ENCODE measurements around the gene IRF2. TPM values are rescaled to one million over a fixed set of nuclear protein-coding genes. Genes with fewer than 3 reads are reported as not detected.
A peak's percentile ranks its signal among the peaks of the same experiment; 100 is the strongest.

Gene IRF2
- total RNA-seq, 2 donors from 2014 or later, result 48.1 to 61.7 TPM

- Mint-ChIP-seq H3K27me3 (no peaks in the 10 kb centered on the region), H3K36me3 (ENCODE audit: low read depth) (peaks cover 100% of the 10 kb centered on the region), H3K4me3 (no peak overlapping the region), H3K4me1 (peaks cover 28% of the 10 kb centered on the region), H3K9me3 (no peaks in the 10 kb centered on the region), H3K27ac (no peak overlapping the region)
- no peak for ATAC-seq (replicated peaks)
Observed at GRCh38 chr4:184395971-184396391, 78.4 kb downstream of the IRF2 start.

GRCh38 chr4:184395451-184395917 lies 78.9 kb downstream of the IRF2 start:
- Mint-ChIP-seq H3K36me3 (ENCODE audit: low read depth) (peaks cover 100% of the 10 kb centered on the region), H3K27ac (no peak overlapping the region), H3K4me3 (no peak overlapping the region), H3K4me1 (peaks cover 23% of the 10 kb centered on the region), H3K9me3 (no peaks in the 10 kb centered on the region), H3K27me3 (no peaks in the 10 kb centered on the region)
- no peak for ATAC-seq (replicated peaks)

- Mint-ChIP-seq H3K4me1 (peaks cover 18% of the 10 kb centered on the region), H3K36me3 (ENCODE audit: low read depth) (peaks cover 100% of the 10 kb centered on the region), H3K27me3 (no peaks in the 10 kb centered on the region), H3K27ac (no peak overlapping the region), H3K4me3 (no peak overlapping the region), H3K9me3 (no peaks in the 10 kb centered on the region)
- no peak for ATAC-seq (replicated peaks)
Observed at GRCh38 chr4:184392748-184393559, 81.4 kb downstream of the IRF2 start.

GRCh38 chr4:184392316-184392715 lies 82.0 kb downstream of the IRF2 start:
- Mint-ChIP-seq H3K4me1 (peaks cover 18% of the 10 kb centered on the region), H3K27ac (no peak overlapping the region), H3K36me3 (ENCODE audit: low read depth) (peaks cover 100% of the 10 kb centered on the region), H3K9me3 (no peaks in the 10 kb centered on the region), H3K4me3 (no peak overlapping the region), H3K27me3 (no peaks in the 10 kb centered on the region)
- ATAC-seq (replicated peaks), result no peak

- H3K36me3 Mint-ChIP-seq (ENCODE audit: low read depth), result peaks cover 95% of the 10 kb centered on the region
- peaks cover 20% of the 10 kb centered on the region for H3K4me1 Mint-ChIP-seq
- no peak overlapping the region for H3K27ac Mint-ChIP-seq
- H3K27me3 Mint-ChIP-seq, result no peaks in the 10 kb centered on the region
- no peak overlapping the region for H3K4me3 Mint-ChIP-seq
- no peak for ATAC-seq (replicated peaks)
- H3K9me3 Mint-ChIP-seq, result no peaks in the 10 kb centered on the region
Observed at GRCh38 chr4:184389978-184390900, 84.1 kb downstream of the IRF2 start.

GRCh38 chr4:184388106-184388505 lies 86.2 kb downstream of the IRF2 start:
- no peaks in the 10 kb centered on the region for H3K27me3 Mint-ChIP-seq
- H3K4me3 Mint-ChIP-seq, result no peak overlapping the region

GRCh38 chr4:184387351-184387750 lies 87.0 kb downstream of the IRF2 start:
- ATAC-seq (replicated peaks), result no peak
- H3K9me3 Mint-ChIP-seq, result no peaks in the 10 kb centered on the region
- no peak overlapping the region for H3K4me3 Mint-ChIP-seq
- H3K27ac Mint-ChIP-seq, result peak overlapping the region; percentile 46
- H3K27me3 Mint-ChIP-seq, result no peaks in the 10 kb centered on the region
- peaks cover 66% of the 10 kb centered on the region for H3K36me3 Mint-ChIP-seq (ENCODE audit: low read depth)
- H3K4me1 Mint-ChIP-seq, result peaks cover 28% of the 10 kb centered on the region

More at GRCh38 chr4:184388106-184388505, 86.2 kb downstream of the IRF2 start:
- H3K36me3 Mint-ChIP-seq (ENCODE audit: low read depth), result peaks cover 74% of the 10 kb centered on the region
- H3K4me1 Mint-ChIP-seq, result peaks cover 23% of the 10 kb centered on the region
- no peak for ATAC-seq (replicated peaks)
- no peak overlapping the region for H3K27ac Mint-ChIP-seq
- no peaks in the 10 kb centered on the region for H3K9me3 Mint-ChIP-seq

- Mint-ChIP-seq H3K9me3 (no peaks in the 10 kb centered on the region), H3K36me3 (ENCODE audit: low read depth) (peaks cover 61% of the 10 kb centered on the region), H3K27ac (no peak overlapping the region), H3K27me3 (no peaks in the 10 kb centered on the region), H3K4me3 (no peak overlapping the region), H3K4me1 (peaks cover 35% of the 10 kb centered on the region)
- no peak for ATAC-seq (replicated peaks)
Observed at GRCh38 chr4:184386271-184386781, 88.0 kb downstream of the IRF2 start.

GRCh38 chr4:184385705-184386141 lies 88.6 kb downstream of the IRF2 start:
- H3K4me1 Mint-ChIP-seq, result peaks cover 35% of the 10 kb centered on the region

GRCh38 chr4:184384810-184385557 lies 89.4 kb downstream of the IRF2 start:
- H3K9me3 Mint-ChIP-seq, result no peaks in the 10 kb centered on the region
- H3K27me3 Mint-ChIP-seq, result no peaks in the 10 kb centered on the region
- H3K4me1 Mint-ChIP-seq, result peaks cover 35% of the 10 kb centered on the region
- peaks cover 47% of the 10 kb centered on the region for H3K36me3 Mint-ChIP-seq (ENCODE audit: low read depth)
- ATAC-seq (replicated peaks), result no peak
- peak overlapping the region; percentile 36 for H3K4me3 Mint-ChIP-seq
- no peak overlapping the region for H3K27ac Mint-ChIP-seq

More at GRCh38 chr4:184385705-184386141, 88.6 kb downstream of the IRF2 start:
- Mint-ChIP-seq H3K27me3 (no peaks in the 10 kb centered on the region), H3K4me3 (no peak overlapping the region), H3K36me3 (ENCODE audit: low read depth) (peaks cover 55% of the 10 kb centered on the region), H3K9me3 (no peaks in the 10 kb centered on the region), H3K27ac (no peak overlapping the region)
- ATAC-seq (replicated peaks), result no peak

GRCh38 chr4:184384056-184384809 lies 90.1 kb downstream of the IRF2 start:
- Mint-ChIP-seq H3K27ac (no peak overlapping the region), H3K36me3 (ENCODE audit: low read depth) (peaks cover 40% of the 10 kb centered on the region), H3K27me3 (no peaks in the 10 kb centered on the region), H3K9me3 (no peaks in the 10 kb centered on the region), H3K4me3 (peak overlapping the region; percentile 36), H3K4me1 (peaks cover 35% of the 10 kb centered on the region)
- peak; percentile 37 for ATAC-seq (replicated peaks)

GRCh38 chr4:184383497-184384055 lies 90.8 kb downstream of the IRF2 start:
- H3K27ac Mint-ChIP-seq, result no peak overlapping the region
- H3K4me1 Mint-ChIP-seq, result peaks cover 38% of the 10 kb centered on the region
- H3K36me3 Mint-ChIP-seq (ENCODE audit: low read depth), result peaks cover 33% of the 10 kb centered on the region
- H3K4me3 Mint-ChIP-seq, result peak overlapping the region; percentile 36
- ATAC-seq (replicated peaks), result peak; percentile 44
- H3K27me3 Mint-ChIP-seq, result no peaks in the 10 kb centered on the region
- no peaks in the 10 kb centered on the region for H3K9me3 Mint-ChIP-seq
